ENCODE measurements around the gene VARS1. TPM values are rescaled to one million over a fixed set of nuclear protein-coding genes. Genes with fewer than 3 reads are reported as not detected.
A peak's percentile ranks its signal among the peaks of the same experiment; 100 is the strongest.
"Not testable (repeated sequence)": the region's sequence is repeated elsewhere in the genome, so short reads cannot be mapped to it uniquely, and the experiment has no call there.

Gene VARS1
- total and polyA plus RNA-seq, 9 donors: 21.9 to 63.0 (median 47.1) TPM

GRCh38 chr6:31836047-31836473, 40.5 kb upstream of the VARS1 start:
- H3K9me3 ChIP-seq (replicated peaks; ENCODE audit: control insufficient read depth, low read depth, low read length): no peaks in the 10 kb centered on the region
- 7% methylated on average over 4 of the region's 14 CpGs for WGBS (ENCODE audit: insufficient coverage)
- peaks cover 54% of the 10 kb centered on the region for H3K36me3 ChIP-seq (ENCODE audit: control insufficient read depth, insufficient read depth, low read length)
- no peaks in the 10 kb centered on the region for H3K27me3 ChIP-seq (ENCODE audit: control insufficient read depth, insufficient read depth, low read length)
- H3K27ac ChIP-seq (ENCODE audit: low read length): peak overlapping the region; percentile 95
- DNase-seq: no peak
- peak overlapping the region; percentile 99 for H3K4me3 ChIP-seq (ENCODE audit: low read length)
- peaks cover 36% of the 10 kb centered on the region for H3K4me1 ChIP-seq (ENCODE audit: control insufficient read depth, insufficient read depth, low read length)

GRCh38 chr6:31834367-31835250, 39.1 kb upstream of the VARS1 start:
- Histone ChIP-seq H3K27ac (ENCODE audit: low read length) (peak overlapping the region; percentile 95), H3K4me1 (ENCODE audit: control insufficient read depth, insufficient read depth, low read length) (peaks cover 43% of the 10 kb centered on the region), H3K36me3 (ENCODE audit: control insufficient read depth, insufficient read depth, low read length) (peaks cover 41% of the 10 kb centered on the region), H3K9me3 (replicated peaks; ENCODE audit: control insufficient read depth, low read depth, low read length) (no peaks in the 10 kb centered on the region), H3K27me3 (ENCODE audit: control insufficient read depth, insufficient read depth, low read length) (no peaks in the 10 kb centered on the region), H3K4me3 (ENCODE audit: low read length) (peak overlapping the region; percentile 99)
- peak; percentile 96 for DNase-seq
- 1% methylated on average over 35 of the region's 59 CpGs for WGBS (ENCODE audit: insufficient coverage)

- H3K36me3 ChIP-seq (ENCODE audit: control insufficient read depth, insufficient read depth, low read length): peaks cover 10% of the 10 kb centered on the region
- no peaks in the 10 kb centered on the region for H3K9me3 ChIP-seq (replicated peaks; ENCODE audit: control insufficient read depth, low read depth, low read length)
- WGBS (ENCODE audit: insufficient coverage): 89% methylated on average over 3 of the region's 15 CpGs
- H3K27ac ChIP-seq (ENCODE audit: low read length): no peak overlapping the region
- no peaks in the 10 kb centered on the region for H3K27me3 ChIP-seq (ENCODE audit: control insufficient read depth, insufficient read depth, low read length)
- H3K4me3 ChIP-seq (ENCODE audit: low read length): no peak overlapping the region
- peaks cover 31% of the 10 kb centered on the region for H3K4me1 ChIP-seq (ENCODE audit: control insufficient read depth, insufficient read depth, low read length)
- DNase-seq: no peak
Observed at GRCh38 chr6:31831350-31832215, 36.0 kb upstream of the VARS1 start.

- DNase-seq: no peak
- H3K4me1 ChIP-seq (ENCODE audit: control insufficient read depth, insufficient read depth, low read length): peaks cover 28% of the 10 kb centered on the region
- WGBS (ENCODE audit: insufficient coverage): 83% methylated on average over 3 of the region's 6 CpGs
- no peaks in the 10 kb centered on the region for H3K9me3 ChIP-seq (replicated peaks; ENCODE audit: control insufficient read depth, low read depth, low read length)
- peak overlapping the region; percentile 78 for H3K27ac ChIP-seq (ENCODE audit: low read length)
- peak overlapping the region; percentile 45 for H3K4me3 ChIP-seq (ENCODE audit: low read length)
- no peaks in the 10 kb centered on the region for H3K27me3 ChIP-seq (ENCODE audit: control insufficient read depth, insufficient read depth, low read length)
- H3K36me3 ChIP-seq (ENCODE audit: control insufficient read depth, insufficient read depth, low read length): peaks cover 4% of the 10 kb centered on the region
Observed at GRCh38 chr6:31830886-31831335, 35.4 kb upstream of the VARS1 start.

- H3K4me3 ChIP-seq (ENCODE audit: low read length): peak overlapping the region; percentile 45
- H3K27me3 ChIP-seq (ENCODE audit: control insufficient read depth, insufficient read depth, low read length): no peaks in the 10 kb centered on the region
- WGBS (ENCODE audit: insufficient coverage): 0% methylated on average over 3 of the region's 15 CpGs
- peak overlapping the region; percentile 78 for H3K27ac ChIP-seq (ENCODE audit: low read length)
- peaks cover 22% of the 10 kb centered on the region for H3K4me1 ChIP-seq (ENCODE audit: control insufficient read depth, insufficient read depth, low read length)
- DNase-seq: peak; percentile 78
- H3K9me3 ChIP-seq (replicated peaks; ENCODE audit: control insufficient read depth, low read depth, low read length): no peaks in the 10 kb centered on the region
- H3K36me3 ChIP-seq (ENCODE audit: control insufficient read depth, insufficient read depth, low read length): peaks cover 3% of the 10 kb centered on the region
Observed at GRCh38 chr6:31829633-31830283, 34.2 kb upstream of the VARS1 start.

- H3K9me3 ChIP-seq (replicated peaks; ENCODE audit: control insufficient read depth, low read depth, low read length): no peaks in the 10 kb centered on the region
- peaks cover 3% of the 10 kb centered on the region for H3K36me3 ChIP-seq (ENCODE audit: control insufficient read depth, insufficient read depth, low read length)
- H3K4me3 ChIP-seq (ENCODE audit: low read length): peak within 1 kb of the TSS; percentile 59
- no peaks in the 10 kb centered on the region for H3K27me3 ChIP-seq (ENCODE audit: control insufficient read depth, insufficient read depth, low read length)
- WGBS (ENCODE audit: insufficient coverage): under 1% methylated on average over 40 of the region's 56 CpGs
- peak within 1 kb of the TSS; percentile 98 for H3K27ac ChIP-seq (ENCODE audit: low read length)
- H3K4me1 ChIP-seq (ENCODE audit: control insufficient read depth, insufficient read depth, low read length): peaks cover 19% of the 10 kb centered on the region
- DNase-seq: peak; percentile 100
Observed at GRCh38 chr6:31827286-31828079, 31.9 kb upstream of the VARS1 start, which contains the start of gene HSPA1B. Gene HSPA1B, plus strand, starts transcription at chr6:31827738. Its CDS starts 213 bp downstream, at chr6:31827951.

- Histone ChIP-seq H3K4me1 (ENCODE audit: control insufficient read depth, insufficient read depth, low read length) (peaks cover 22% of the 10 kb centered on the region), H3K4me3 (ENCODE audit: low read length) (peak overlapping the region; percentile 59), H3K9me3 (replicated peaks; ENCODE audit: control insufficient read depth, low read depth, low read length) (no peaks in the 10 kb centered on the region), H3K27ac (ENCODE audit: low read length) (peak overlapping the region; percentile 98), H3K27me3 (ENCODE audit: control insufficient read depth, insufficient read depth, low read length) (no peaks in the 10 kb centered on the region), H3K36me3 (ENCODE audit: control insufficient read depth, insufficient read depth, low read length) (peaks cover 3% of the 10 kb centered on the region)
- DNase-seq: peak; percentile 97
- WGBS (ENCODE audit: insufficient coverage): 0% methylated on average over 5 of the region's 13 CpGs
Observed at GRCh38 chr6:31826793-31827285, 31.3 kb upstream of the VARS1 start.

GRCh38 chr6:31825553-31825952, 30.0 kb upstream of the VARS1 start:
- no peak for DNase-seq
- peak overlapping the region; percentile 98 for H3K27ac ChIP-seq (ENCODE audit: low read length)
- WGBS (ENCODE audit: insufficient coverage): no CpG with 5 or more reads among the region's 4 CpGs
- peaks cover 23% of the 10 kb centered on the region for H3K4me1 ChIP-seq (ENCODE audit: control insufficient read depth, insufficient read depth, low read length)
- no peaks in the 10 kb centered on the region for H3K27me3 ChIP-seq (ENCODE audit: control insufficient read depth, insufficient read depth, low read length)
- H3K9me3 ChIP-seq (replicated peaks; ENCODE audit: control insufficient read depth, low read depth, low read length): no peaks in the 10 kb centered on the region
- no peaks in the 10 kb centered on the region for H3K36me3 ChIP-seq (ENCODE audit: control insufficient read depth, insufficient read depth, low read length)
- H3K4me3 ChIP-seq (ENCODE audit: low read length): no peak overlapping the region

- H3K27ac ChIP-seq (ENCODE audit: low read length); H3K36me3 ChIP-seq (ENCODE audit: control insufficient read depth, insufficient read depth, low read length); DNase-seq; H3K9me3 ChIP-seq (replicated peaks; ENCODE audit: control insufficient read depth, low read depth, low read length); H3K4me3 ChIP-seq (ENCODE audit: low read length); H3K27me3 ChIP-seq (ENCODE audit: control insufficient read depth, insufficient read depth, low read length): not testable (repeated sequence)
- no CpG with 5 or more reads among the region's 9 CpGs for WGBS (ENCODE audit: insufficient coverage)
- H3K4me1 ChIP-seq (ENCODE audit: control insufficient read depth, insufficient read depth, low read length): peaks cover 26% of the 10 kb centered on the region
Observed at GRCh38 chr6:31823592-31824196, 28.1 kb upstream of the VARS1 start.
